Type B pancreatic cell (in vitro differentiated cells): Measurements from ENCODE around the gene ZSCAN29. TPM values are rescaled to one million over a fixed set of nuclear protein-coding genes. Genes with fewer than 3 reads are reported as not detected.

ENCODE experiments used
- DNase-seq: peaks from one replicate; pipeline ENCODE4 v3.0.0; 2021; ENCODE audit warnings: mixed read lengths; ENCODE audit not compliant: unreplicated experiment; ENCODE audit errors: extremely low spot score
- H3K27ac Mint-ChIP-seq: 2 replicates; pipeline ENCODE4 v1.8.0; 2021; ENCODE audit warnings: mild to moderate bottlenecking, mixed read lengths
- H3K27me3 Mint-ChIP-seq: 2 replicates; pipeline ENCODE4 v1.8.0; 2021; ENCODE audit warnings: mixed read lengths
- H3K36me3 Mint-ChIP-seq: 2 replicates; pipeline ENCODE4 v1.8.0; 2021; ENCODE audit warnings: mixed read lengths
- H3K4me1 Mint-ChIP-seq: one replicate; pipeline ENCODE4 v1.8.0; 2021; ENCODE audit warnings: mixed read lengths; ENCODE audit not compliant: unreplicated experiment
- H3K4me3 Mint-ChIP-seq: 2 replicates; pipeline ENCODE4 v1.8.0; 2021; ENCODE audit warnings: mild to moderate bottlenecking, mixed read lengths
- H3K9me3 Mint-ChIP-seq: 2 replicates; pipeline ENCODE4 v1.8.0; 2021; ENCODE audit warnings: mixed read lengths
- CTCF ChIP-seq: fragments of 200-600 bp; sonication (generic); conservative IDR thresholded peaks from 2 replicates; pipeline ENCODE4 v1.5.0; 2021; ENCODE audit warnings: antibody characterized with exemption, mild to moderate bottlenecking
- total RNA-seq: library from RNA; stranded (reverse); gene quantifications from 2 replicates; pipeline ENCODE4 v1.2.1, GENCODE V29; 2021; ENCODE audit warnings: low replicate concordance

Gene ZSCAN29
- total RNA-seq, 1 donor from 2014 or later = 45.6 TPM

- H3K36me3 Mint-ChIP-seq = no peaks in the 10 kb centered on the region
- H3K27ac Mint-ChIP-seq = no peak overlapping the region
- H3K4me1 Mint-ChIP-seq = no peaks in the 10 kb centered on the region
- H3K4me3 Mint-ChIP-seq = no peak overlapping the region
- TF ChIP-seq CTCF = no peak
- peaks cover 61% of the 10 kb centered on the region for H3K27me3 Mint-ChIP-seq
- no peaks in the 10 kb centered on the region for H3K9me3 Mint-ChIP-seq
- no peak for DNase-seq
Measured at GRCh38 chr15:43312378-43312777, 58.5 kb downstream of the ZSCAN29 start.

Other genes with a start within 250 kb of the ZSCAN29 start
- 11.5 and 22.1 TPM in 2 replicates for gene TMEM62, start 237.5 kb downstream of the ZSCAN29 start, total RNA-seq
- 28.2 and 41.5 TPM in 2 replicates for gene CCNDBP1, start 185.6 kb downstream of the ZSCAN29 start, total RNA-seq
- gene EPB42, start 150.0 kb downstream of the ZSCAN29 start, total RNA-seq = not detected in 2 replicates
- 0.22 and 0.71 TPM in 2 replicates for gene TGM5, start 104.1 kb downstream of the ZSCAN29 start, total RNA-seq
- gene TGM7, start 68.8 kb downstream of the ZSCAN29 start, total RNA-seq = not detected in 2 replicates
- gene LCMT2, start 40.5 kb downstream of the ZSCAN29 start, total RNA-seq = 12.5 and 13.7 TPM in 2 replicates
- gene TUBGCP4, start 58 bp upstream of the ZSCAN29 start, total RNA-seq = 25.5 and 29.1 TPM in 2 replicates
- 68.3 and 101 TPM in 2 replicates for gene TP53BP1, start 122.1 kb upstream of the ZSCAN29 start, total RNA-seq
- gene MAP1A, start 146.6 kb upstream of the ZSCAN29 start, total RNA-seq = 6.0 and 18.2 TPM in 2 replicates
- 58.2 and 87.0 TPM in 2 replicates for gene PPIP5K1, start 219.2 kb upstream of the ZSCAN29 start, total RNA-seq
- 41.2 and 73.2 TPM in 2 replicates for gene CKMT1B, start 223.0 kb upstream of the ZSCAN29 start, total RNA-seq
- gene STRC, start 247.8 kb upstream of the ZSCAN29 start, total RNA-seq = 0.77 and 1.2 TPM in 2 replicates